ENCODE results near the gene PFKP. TPM values are rescaled to one million over a fixed set of nuclear protein-coding genes. Genes with fewer than 3 reads are reported as not detected.

PFKP gene
- total RNA-seq, 1 donor from 2014 or later: 168 TPM

- intact Hi-C loops (cut with micrococcal nuclease): no loop called here
Observed at GRCh38 chr10:3111621-3112163, 44.3 kb downstream of the PFKP start.

DNA sequence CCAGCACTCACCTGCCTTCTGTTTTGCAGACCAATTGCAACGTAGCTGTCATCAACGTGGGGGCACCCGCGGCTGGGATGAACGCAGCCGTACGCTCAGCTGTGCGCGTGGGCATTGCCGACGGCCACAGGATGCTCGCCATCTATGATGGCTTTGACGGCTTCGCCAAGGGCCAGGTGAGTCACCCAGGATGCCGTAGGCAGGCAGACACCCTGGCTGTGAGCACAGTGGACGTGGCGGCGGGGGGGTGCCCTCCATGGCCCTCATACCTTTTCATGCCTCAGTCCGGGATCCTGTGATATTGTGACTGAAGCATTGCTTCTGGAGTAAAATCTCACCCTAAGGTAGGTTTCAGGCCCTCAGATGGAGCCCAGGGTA, 46.0 kb downstream of the PFKP start:
- intact Hi-C loops (cut with micrococcal nuclease): no loop called here

DNA sequence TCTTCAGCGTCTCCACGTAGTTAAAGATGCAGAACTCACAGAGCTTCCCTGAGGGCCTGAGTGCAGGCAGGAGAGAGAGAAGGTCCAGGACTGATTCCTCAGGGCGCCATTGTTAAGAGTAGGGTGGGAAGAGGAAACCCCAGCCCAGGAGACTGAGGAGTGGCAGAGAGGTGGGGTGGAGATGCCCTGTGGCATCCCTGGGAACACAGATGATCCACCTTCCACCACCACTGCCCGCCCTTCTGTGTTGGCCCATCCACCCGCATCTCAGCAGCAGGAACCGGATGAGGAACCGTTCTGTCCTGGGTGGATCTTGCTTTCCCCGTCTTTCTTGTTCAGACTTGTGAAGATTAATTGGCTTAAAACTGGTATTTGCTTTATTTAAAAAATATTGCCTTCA, 48.3 kb downstream of the PFKP start:
- intact Hi-C loops (cut with micrococcal nuclease): no loop called here

GRCh38 chr10:3116508-3117100, 49.3 kb downstream of the PFKP start:
- intact Hi-C loops (cut with micrococcal nuclease): no loop called here

DNA sequence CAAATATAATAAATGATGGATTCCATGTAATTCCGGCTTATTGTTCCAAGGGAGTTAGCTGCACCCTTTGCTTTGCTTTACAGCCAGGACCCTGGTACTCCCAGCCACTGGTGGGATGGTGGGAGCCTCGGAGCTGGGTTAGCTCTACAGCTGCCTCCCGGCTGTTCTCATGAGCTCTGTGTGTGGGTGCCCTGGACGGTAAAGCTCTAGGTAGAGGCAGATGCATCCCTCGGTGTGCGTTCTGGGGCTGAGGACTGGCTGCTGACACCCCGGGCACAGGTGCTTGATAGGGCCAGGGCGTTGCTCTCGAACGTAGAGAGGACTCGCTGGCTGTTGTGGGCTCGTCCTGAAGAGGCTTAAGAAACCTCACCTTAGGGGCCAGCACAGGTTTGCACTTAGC, 50.1 kb downstream of the PFKP start:
- intact Hi-C loops (cut with micrococcal nuclease): no loop called here

DNA sequence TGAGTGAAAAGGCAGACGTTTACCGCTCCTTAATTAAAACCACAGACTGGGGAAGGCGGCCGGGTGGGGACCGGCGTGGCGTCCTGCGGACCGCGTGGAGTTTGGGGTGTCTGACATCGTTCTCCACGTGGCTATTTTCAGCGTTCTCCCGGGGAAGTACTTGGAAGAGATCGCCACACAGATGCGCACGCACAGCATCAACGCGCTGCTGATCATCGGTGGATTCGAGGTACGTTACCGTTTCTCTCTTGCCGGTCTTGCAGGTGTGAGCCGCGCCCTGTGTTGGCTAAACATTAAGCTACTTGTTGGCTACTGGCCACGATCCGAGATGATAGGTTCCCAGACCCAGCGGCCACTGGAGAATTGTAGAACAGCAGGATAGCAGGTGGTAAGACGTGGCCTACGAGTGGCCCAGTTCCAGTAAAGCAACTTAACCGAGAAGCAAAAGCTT, 51.3 kb downstream of the PFKP start:
- intact Hi-C loops (cut with micrococcal nuclease): no loop called here

GRCh38 chr10:3119796-3120459, 52.6 kb downstream of the PFKP start:
- intact Hi-C loops (cut with micrococcal nuclease): no loop called here

DNA sequence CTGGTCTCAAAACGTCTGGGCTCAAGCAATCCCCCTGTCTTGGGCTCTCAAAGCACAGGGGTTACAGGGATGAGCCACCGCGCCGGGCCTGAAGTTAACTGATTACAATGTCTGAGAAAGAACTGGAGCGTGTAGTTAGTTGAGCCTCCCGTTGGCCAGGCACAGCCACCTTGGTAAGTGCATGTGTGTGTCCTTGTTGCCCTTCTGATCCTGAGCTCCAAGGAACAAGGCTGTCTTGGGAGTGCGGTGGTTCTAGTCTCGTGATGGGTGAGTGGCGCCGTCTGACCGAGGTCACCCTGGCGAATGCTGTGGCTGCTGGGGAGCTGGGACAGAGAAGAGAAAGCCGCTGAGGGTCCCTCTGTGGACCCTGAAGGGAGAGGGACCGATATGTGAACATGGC, 54.7 kb downstream of the PFKP start:
- intact Hi-C loops (cut with micrococcal nuclease): no loop called here

DNA sequence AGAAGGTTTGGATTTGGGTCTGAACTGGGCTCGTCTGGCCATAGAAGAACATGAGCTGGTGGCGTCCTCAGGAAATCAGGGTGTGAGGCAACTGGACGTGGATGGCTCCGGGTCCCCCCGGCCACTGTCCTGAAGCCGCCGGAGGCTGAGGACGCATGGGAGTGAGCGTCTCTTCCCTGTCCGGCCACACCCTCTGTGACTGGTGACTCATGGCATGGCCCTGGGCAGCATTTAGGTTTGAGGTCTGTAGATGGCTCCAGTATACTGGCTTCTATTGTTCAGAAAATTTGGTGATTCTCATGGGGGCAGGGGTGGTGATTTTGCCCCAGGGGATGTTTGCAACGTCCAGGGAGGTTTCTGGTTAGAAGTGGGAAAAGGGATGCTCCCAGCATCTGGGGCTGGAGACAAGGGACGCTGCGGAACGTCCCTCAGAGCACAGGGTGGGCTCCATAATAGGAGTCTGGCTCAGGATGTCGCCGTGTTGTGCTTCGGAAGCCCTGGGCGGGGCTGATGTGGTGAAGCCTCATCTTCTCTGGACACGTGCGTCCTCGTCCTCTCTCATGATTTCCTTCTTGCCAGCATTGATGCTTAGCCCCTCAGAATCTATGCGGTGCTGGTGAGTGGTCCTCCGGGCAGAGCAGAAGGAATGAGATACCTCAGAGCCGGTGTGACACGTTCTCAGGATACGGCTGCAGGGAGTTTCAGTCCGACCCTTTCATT, 55.3 kb downstream of the PFKP start:
- intact Hi-C loops (cut with micrococcal nuclease): no loop called here

DNA sequence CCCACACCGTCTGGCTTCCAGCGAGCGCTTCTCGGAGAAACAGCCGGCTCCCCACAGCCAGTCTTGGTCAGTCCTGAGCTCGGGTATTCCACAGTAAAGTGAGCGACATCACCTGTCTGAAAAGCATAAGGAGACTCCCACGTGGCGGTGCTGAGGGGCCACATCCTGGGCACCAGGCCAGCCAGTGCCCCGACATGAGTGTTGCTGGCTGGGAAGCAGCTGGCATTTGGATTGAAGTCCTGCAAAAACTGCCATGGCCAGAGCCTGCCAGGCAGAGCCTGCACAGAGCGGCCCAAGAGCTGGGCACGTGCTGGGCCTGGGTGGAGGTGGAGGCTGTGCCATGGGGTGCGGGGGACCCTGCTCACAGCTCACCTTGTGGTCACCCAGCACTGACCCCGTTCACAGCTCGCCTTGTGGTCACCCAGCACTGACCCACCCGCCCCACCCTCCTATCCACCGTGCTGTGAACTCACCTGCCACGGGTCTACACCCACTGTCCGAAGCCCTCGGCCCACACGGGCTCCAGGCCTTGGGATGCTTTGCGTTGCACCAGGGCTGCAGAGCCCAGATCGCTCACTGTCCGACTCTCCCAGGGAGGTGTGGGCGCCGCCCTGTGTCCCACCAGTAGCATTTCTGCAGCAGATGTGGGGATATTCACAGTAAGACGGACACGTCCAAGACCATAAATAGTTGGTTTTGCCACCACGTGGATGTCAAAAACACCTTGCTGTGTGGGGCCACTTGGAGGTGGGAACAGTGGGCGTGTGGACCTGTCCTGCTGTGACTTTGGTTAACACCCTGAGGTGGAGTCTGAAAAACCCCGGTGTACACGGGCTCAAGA, 56.4 kb downstream of the PFKP start:
- intact Hi-C loops (cut with micrococcal nuclease): no loop called here

- intact Hi-C loops (cut with micrococcal nuclease): no loop called here
Observed at GRCh38 chr10:3124412-3125175, 57.2 kb downstream of the PFKP start.

GRCh38 chr10:3125527-3126170, 58.3 kb downstream of the PFKP start:
- intact Hi-C loops (cut with micrococcal nuclease): no loop called here

GRCh38 chr10:3126249-3126648, 58.9 kb downstream of the PFKP start:
- intact Hi-C loops (cut with micrococcal nuclease): no loop called here

DNA sequence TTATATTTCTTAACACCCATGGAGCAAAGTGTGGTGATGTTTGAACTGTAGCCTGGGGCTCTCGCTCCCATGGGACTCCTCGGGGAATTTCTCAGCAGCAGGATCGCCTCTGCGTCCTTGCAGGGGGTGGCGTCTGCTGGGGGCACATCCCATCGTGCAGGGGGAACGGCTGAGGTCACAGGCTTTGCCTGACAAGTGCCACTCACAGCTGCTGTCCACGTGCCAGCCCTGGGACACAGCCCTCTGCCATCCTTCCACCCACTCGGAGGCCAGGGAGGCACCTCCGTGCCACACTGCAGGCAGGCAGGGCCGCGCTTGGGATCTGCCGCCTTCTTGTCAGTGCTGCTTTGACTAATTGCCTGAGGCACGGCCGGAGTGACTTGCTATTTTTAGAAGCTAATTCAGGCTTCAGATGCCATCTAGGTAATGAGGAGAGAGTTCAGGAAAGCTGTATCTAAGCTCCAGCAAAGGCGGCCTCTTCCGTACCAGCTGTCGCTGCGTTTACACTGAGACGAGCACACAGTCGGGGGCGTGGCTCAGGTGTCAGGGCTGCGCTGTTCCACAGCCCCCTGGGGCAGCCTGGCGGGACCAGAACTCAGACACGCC, 59.5 kb downstream of the PFKP start:
- intact Hi-C loops (cut with micrococcal nuclease): no loop called here

GRCh38 chr10:3127921-3128320, 60.6 kb downstream of the PFKP start:
- intact Hi-C loops (cut with micrococcal nuclease): no loop called here

DNA sequence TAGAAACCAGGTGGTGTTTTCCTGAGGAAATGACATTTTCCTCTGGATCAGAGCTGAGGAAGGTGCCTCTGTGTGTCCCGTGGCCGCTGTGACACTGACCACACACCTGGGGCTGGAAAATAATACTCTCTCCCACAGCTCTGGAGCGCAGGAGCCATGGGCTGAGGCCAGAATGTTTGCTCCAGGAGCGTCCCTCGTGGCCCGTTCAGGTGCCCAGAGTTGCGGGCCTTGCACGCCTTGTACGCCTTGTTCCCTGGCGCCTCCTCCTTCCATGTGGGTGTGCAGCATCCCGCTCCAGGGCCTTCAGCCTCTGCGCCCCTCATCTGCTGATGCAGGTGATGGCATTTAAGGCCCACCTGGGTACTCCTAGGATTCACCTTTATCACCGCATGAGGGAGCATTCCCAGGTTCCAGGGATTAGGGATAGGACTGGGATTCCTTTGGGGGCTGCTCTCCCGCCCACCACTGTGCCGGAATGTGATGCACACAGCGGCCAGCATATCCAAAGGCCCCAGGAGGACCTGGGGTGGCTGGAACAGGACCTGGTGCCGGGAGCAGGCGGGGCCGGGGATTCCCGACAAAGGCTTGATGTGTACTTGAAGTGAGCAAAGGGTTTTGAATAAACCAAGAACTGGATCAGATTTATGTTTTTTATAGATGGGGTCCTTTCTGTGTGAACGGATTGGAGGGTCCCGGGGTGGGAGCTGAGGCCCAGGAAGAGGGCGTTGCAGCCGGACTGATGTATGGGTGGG, 61.2 kb downstream of the PFKP start:
- intact Hi-C loops (cut with micrococcal nuclease): no loop called here

DNA sequence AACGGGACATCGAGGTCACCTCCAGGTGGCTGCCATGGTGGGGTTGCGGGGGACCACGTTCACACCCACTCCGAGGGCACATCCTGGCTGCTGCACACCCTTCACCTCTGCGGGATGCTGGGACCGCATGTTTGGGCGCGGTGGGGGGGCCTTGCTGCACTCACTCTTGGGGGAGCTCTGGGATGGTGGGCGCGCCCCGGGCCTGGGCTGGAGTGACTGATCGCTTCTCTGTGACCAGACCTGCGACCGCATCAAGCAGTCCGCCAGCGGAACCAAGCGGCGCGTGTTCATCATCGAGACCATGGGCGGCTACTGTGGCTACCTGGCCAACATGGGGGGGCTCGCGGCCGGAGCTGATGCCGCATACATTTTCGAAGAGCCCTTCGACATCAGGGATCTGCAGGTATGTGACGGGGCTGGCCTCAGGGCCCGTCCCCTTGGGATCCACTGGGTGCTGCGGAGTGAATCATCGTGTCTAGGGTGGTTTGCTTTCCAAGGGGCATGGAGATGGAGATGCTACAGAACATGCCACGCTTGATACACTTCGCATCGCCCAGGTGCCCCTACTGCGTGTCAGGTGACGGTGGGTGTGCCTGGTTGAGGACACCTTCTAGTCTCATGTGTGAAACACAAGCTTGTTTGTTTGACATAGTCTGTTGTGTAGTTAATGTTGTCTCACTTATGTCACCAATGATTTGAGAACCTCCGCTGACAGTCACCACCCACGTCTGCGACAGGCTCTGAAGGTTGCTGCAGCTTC, 62.4 kb downstream of the PFKP start:
- intact Hi-C loops (cut with micrococcal nuclease): no loop called here

DNA sequence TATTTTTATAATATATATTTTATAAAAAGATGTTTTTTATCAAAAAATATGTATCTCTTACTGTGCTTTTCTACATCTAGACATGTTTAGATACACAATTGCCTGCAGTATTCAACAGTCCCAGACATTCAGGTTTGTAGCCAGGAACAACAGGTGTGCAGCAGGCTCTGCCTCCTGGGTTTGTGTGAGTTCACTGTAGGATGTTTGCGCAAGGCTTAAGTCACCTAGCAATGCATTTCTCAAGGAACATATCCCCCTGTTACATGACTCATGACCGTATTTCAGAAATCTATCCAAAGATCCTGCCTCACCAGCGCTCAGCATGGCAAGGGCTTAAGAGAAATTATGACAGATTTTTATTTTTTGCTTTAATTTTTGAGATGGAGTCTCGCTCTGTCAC, 63.8 kb downstream of the PFKP start:
- intact Hi-C loops (cut with micrococcal nuclease): no loop called here
